Gastroesophageal sphincter (tissue), 3 donors: ENCODE data around the gene TNNT3.

ENCODE experiments used
- POLR2A ChIP-seq, 2 donors: fragments of 450-650 bp; IDR thresholded peaks; one replicate each; pipeline ENCODE4 v1.6.1; 2017; ENCODE audit warnings: antibody characterized with exemption in 2 of 2, mild to moderate bottlenecking in 2 of 2, moderate library complexity in 1 of 2
- TF ChIP-seq, protein P1 (sequence below), 4 experiments: fragments of 200-600 bp in 2 of 4; fragments of 450-650 bp in 2 of 4; sonication (generic) in 1 of 4; IDR thresholded peaks; one replicate each; pipeline ENCODE4 v1.5.1; 2017 to 2019; ENCODE audit warnings: antibody characterized with exemption in 4 of 4, mild to moderate bottlenecking in 2 of 4, moderate library complexity in 2 of 4

DNA sequence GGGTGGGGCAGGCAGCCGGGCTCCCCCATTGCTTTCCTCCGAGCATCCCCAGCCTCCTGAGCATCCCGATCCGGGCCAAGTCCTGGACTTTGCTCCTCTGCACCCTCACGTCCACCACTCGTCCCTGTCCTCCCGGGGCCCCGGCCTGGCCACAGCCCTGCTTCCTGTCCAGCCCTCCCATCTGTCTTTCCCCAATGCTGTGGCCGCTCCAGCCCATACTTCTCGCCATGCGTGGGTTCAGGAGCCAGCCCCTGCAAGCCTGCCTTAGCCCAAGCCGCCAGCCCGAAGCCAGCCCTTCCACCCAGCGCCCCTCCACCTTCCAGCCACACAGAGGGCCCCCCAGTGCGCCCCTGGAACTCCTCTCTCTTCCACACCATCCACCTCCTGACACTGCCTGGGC is 51.5 kb downstream of the TNNT3 start:
- TF ChIP-seq, protein P1, sequence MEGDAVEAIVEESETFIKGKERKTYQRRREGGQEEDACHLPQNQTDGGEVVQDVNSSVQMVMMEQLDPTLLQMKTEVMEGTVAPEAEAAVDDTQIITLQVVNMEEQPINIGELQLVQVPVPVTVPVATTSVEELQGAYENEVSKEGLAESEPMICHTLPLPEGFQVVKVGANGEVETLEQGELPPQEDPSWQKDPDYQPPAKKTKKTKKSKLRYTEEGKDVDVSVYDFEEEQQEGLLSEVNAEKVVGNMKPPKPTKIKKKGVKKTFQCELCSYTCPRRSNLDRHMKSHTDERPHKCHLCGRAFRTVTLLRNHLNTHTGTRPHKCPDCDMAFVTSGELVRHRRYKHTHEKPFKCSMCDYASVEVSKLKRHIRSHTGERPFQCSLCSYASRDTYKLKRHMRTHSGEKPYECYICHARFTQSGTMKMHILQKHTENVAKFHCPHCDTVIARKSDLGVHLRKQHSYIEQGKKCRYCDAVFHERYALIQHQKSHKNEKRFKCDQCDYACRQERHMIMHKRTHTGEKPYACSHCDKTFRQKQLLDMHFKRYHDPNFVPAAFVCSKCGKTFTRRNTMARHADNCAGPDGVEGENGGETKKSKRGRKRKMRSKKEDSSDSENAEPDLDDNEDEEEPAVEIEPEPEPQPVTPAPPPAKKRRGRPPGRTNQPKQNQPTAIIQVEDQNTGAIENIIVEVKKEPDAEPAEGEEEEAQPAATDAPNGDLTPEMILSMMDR (IDR thresholded peaks at IDR 0.05): no peak
- no peak for TF ChIP-seq POLR2A (IDR thresholded peaks at IDR 0.05)
